HEK293 (cell line): ENCODE measurements around the gene KRT4.

ENCODE experiments used
- CTCF ChIA-PET: fragments of 350-600 bp; formaldehyde crosslinking; extraction: SDS; loops from one replicate; lab custom pipeline; 2021; ENCODE audit warnings: antibody characterized with exemption; lab: Yijun Ruan, JAX
- POLR2A ChIA-PET: fragments of 300-600 bp; formaldehyde crosslinking; extraction: SDS; loops from one replicate; lab custom pipeline; 2020; ENCODE audit warnings: antibody characterized with exemption, inconsistent platforms; lab: Yijun Ruan, JAX
- H3K27ac ChIP-seq: fragments of 200-500 bp; sonication (Bioruptor generic); 2 replicates; pipeline ENCODE4 v1.5.1; 2014; ENCODE audit warnings: low read depth, low read length, control low read depth, inconsistent platforms; ENCODE audit errors: extremely low read depth
- H3K36me3 ChIP-seq, 2 experiments: fragments of 200-500 bp in 1 of 2; sonication (Bioruptor generic) in 1 of 2; 1 replicate in 1 of 2; 2 replicates in 1 of 2; pipeline ENCODE4 v1.5.1; 2014 to 2017; ENCODE audit warnings: inconsistent platforms in 2 of 2, low read length in 2 of 2; ENCODE audit not compliant: control insufficient read depth in 2 of 2, insufficient read depth in 1 of 2
- H3K4me1 ChIP-seq: fragments of 200-500 bp; sonication (Bioruptor generic); 2 replicates; pipeline ENCODE4 v1.5.1; 2014; ENCODE audit warnings: mild to moderate bottlenecking, low read length, inconsistent platforms; ENCODE audit not compliant: control insufficient read depth, insufficient read depth
- H3K4me3 ChIP-seq: 2 replicates; pipeline ENCODE4 v1.5.1; 2011; ENCODE audit warnings: low read depth, mild to moderate bottlenecking, control low read depth, low read length, moderate library complexity
- H3K9me3 ChIP-seq: fragments of 200-500 bp; sonication (Bioruptor generic); 2 replicates; pipeline ENCODE4 v1.5.1; 2014; ENCODE audit warnings: low read depth, low read length, inconsistent platforms; ENCODE audit not compliant: control insufficient read depth, insufficient read depth
- BCL6B ChIP-seq: fragments of 450-650 bp; formaldehyde crosslinking; IDR thresholded peaks from 2 replicates; pipeline ENCODE4 v1.5.1; 2017; ENCODE audit warnings: missing biosample characterization, missing genetic modification characterization
- GLI4 ChIP-seq: fragments of 450-650 bp; formaldehyde crosslinking; IDR thresholded peaks from 2 replicates; pipeline ENCODE4 v1.5.1; 2016; ENCODE audit warnings: missing biosample characterization, missing genetic modification characterization
- PRDM10 ChIP-seq: fragments of 450-650 bp; formaldehyde crosslinking; IDR thresholded peaks from 2 replicates; pipeline ENCODE4 v1.5.1; 2016; ENCODE audit warnings: missing biosample characterization, missing genetic modification characterization
- YY2 ChIP-seq: fragments of 450-650 bp; formaldehyde crosslinking; IDR thresholded peaks from 2 replicates; pipeline ENCODE4 v1.5.1; 2016; ENCODE audit warnings: missing biosample characterization, missing genetic modification characterization
- ZFHX2 ChIP-seq: fragments of 450-650 bp; formaldehyde crosslinking; conservative IDR thresholded peaks from 2 replicates; pipeline ENCODE4 v1.5.1; 2016; ENCODE audit warnings: missing biosample characterization, missing genetic modification characterization
- ZIC2 ChIP-seq: fragments of 450-650 bp; formaldehyde crosslinking; IDR thresholded peaks from 2 replicates; pipeline ENCODE4 v1.5.1; 2016; ENCODE audit warnings: missing biosample characterization, missing genetic modification characterization
- ZNF266 ChIP-seq: fragments of 450-650 bp; formaldehyde crosslinking; IDR thresholded peaks from 2 replicates; pipeline ENCODE4 v1.5.1; 2016; ENCODE audit warnings: missing biosample characterization, missing genetic modification characterization, low read depth
- ZNF404 ChIP-seq: fragments of 450-650 bp; formaldehyde crosslinking; IDR thresholded peaks from 2 replicates; pipeline ENCODE4 v1.5.1; 2017; ENCODE audit warnings: missing biosample characterization, missing genetic modification characterization
- ZNF426 ChIP-seq: fragments of 450-650 bp; formaldehyde crosslinking; IDR thresholded peaks from 2 replicates; pipeline ENCODE4 v1.5.1; 2017; ENCODE audit warnings: missing biosample characterization, missing genetic modification characterization, mild to moderate bottlenecking, inconsistent platforms, moderate library complexity
- ZNF48 ChIP-seq: fragments of 450-650 bp; formaldehyde crosslinking; IDR thresholded peaks from 2 replicates; pipeline ENCODE4 v1.5.1; 2016; ENCODE audit warnings: missing biosample characterization, missing genetic modification characterization
- ZNF624 ChIP-seq: fragments of 450-650 bp; formaldehyde crosslinking; IDR thresholded peaks from 2 replicates; pipeline ENCODE4 v1.5.1; 2017; ENCODE audit warnings: missing biosample characterization, missing genetic modification characterization
- ZNF660 ChIP-seq: fragments of 450-650 bp; IDR thresholded peaks from 2 replicates; pipeline ENCODE4 v1.5.1; 2018; ENCODE audit warnings: missing biosample characterization, mild to moderate bottlenecking, missing genetic modification characterization
- ZNF791 ChIP-seq: fragments of 450-650 bp; formaldehyde crosslinking; IDR thresholded peaks from 2 replicates; pipeline ENCODE4 v1.5.1; 2016; ENCODE audit warnings: missing biosample characterization, missing genetic modification characterization

Gene KRT4

GRCh38 chr12:52801773-52802172 is 12.1 kb downstream of the KRT4 start:
- ChIA-PET POLR2A (no interaction called here), CTCF (interaction anchor here (0.7 to 1.2 kb wide), 3 partner anchors 12 to 78 kb away, joined by 3 to 4 read pairs (median 3); no protein-coding TSS in a partner anchor)
- Histone ChIP-seq H3K4me1 (no peaks in the 10 kb centered on the region; the same call in 1 of the 2 replicates), H3K4me3 (no peak overlapping the region)
- TF ChIP-seq PRDM10 (tag by site-specific recombination) (peak; percentile 67), ZNF426 (no peak)
- TF ChIP-seq, all 188 proteins: peak for 1
- Histone ChIP-seq H3K9me3 (no peaks in the 10 kb centered on the region), H3K27ac (no peak overlapping the region), H3K36me3 (no peaks in the 10 kb centered on the region)

- ChIA-PET POLR2A (no interaction called here), CTCF (interaction anchor here (0.6 to 0.7 kb wide), 3 partner anchors 11 to 608 kb away, joined by 4 read pairs; partner anchors contain the start of gene KRT80)
- Histone ChIP-seq H3K4me1 (no peaks in the 10 kb centered on the region; the same call in 1 of the 2 replicates), H3K9me3 (no peaks in the 10 kb centered on the region), H3K4me3 (no peak overlapping the region), H3K36me3 (no peaks in the 10 kb centered on the region), H3K27ac (no peak overlapping the region)
- TF ChIP-seq ZNF48 (tag by site-specific recombination), result no peak
- TF ChIP-seq ZNF791 (tag by site-specific recombination), result no peak
- no peak for TF ChIP-seq ZNF266 (tag by site-specific recombination)
- 0 out of 2 replicates have a peak, but pooled peaks have one; percentile 6 for TF ChIP-seq ZFHX2 (tag by site-specific recombination)
- TF ChIP-seq ZNF660 (tag by site-specific recombination), result no peak
- TF ChIP-seq ZNF624 (tag by site-specific recombination), result no peak
- TF ChIP-seq, all 188 proteins: peak for 1
Measured at GRCh38 chr12:52800259-52800917, 13.5 kb downstream of the KRT4 start.

GRCh38 chr12:52799505-52800211 is 14.3 kb downstream of the KRT4 start:
- no peaks in the 10 kb centered on the region; the same call in 1 of the 2 replicates for H3K4me1 ChIP-seq
- no peak overlapping the region for H3K4me3 ChIP-seq
- POLR2A ChIA-PET, result no interaction called here
- CTCF ChIA-PET, result interaction anchor here (0.6 to 0.7 kb wide), 3 partner anchors 10 to 608 kb away, joined by 4 read pairs; partner anchors contain the start of gene KRT80
- TF ChIP-seq ZNF404 (tag by site-specific recombination) (no peak), BCL6B (no peak), YY2 (tag by site-specific recombination) (no peak), GLI4 (tag by site-specific recombination) (no peak), ZIC2 (tag by site-specific recombination) (peak; percentile 41)
- TF ChIP-seq, all 188 proteins: peak for 1
- Histone ChIP-seq H3K9me3 (no peaks in the 10 kb centered on the region), H3K27ac (no peak overlapping the region), H3K36me3 (no peaks in the 10 kb centered on the region)
